ENCODE data around the gene TMEM91. TPM values are rescaled to one million over a fixed set of nuclear protein-coding genes. Genes with fewer than 3 reads are reported as not detected.

The TMEM91 gene
- total RNA-seq, 1 donor from 2014 or later = 2.8 TPM

- H3K9me3 ChIP-seq (replicated peaks) = no peaks in the 10 kb centered on the region
- no peak overlapping the region for H3K27ac ChIP-seq (replicated peaks)
- H3K4me1 ChIP-seq = peaks cover 27% of the 10 kb centered on the region
- no peaks in the 10 kb centered on the region for H3K36me3 ChIP-seq
- DNase-seq = no peak
- intact Hi-C loops (cut with micrococcal nuclease) = no loop called here
- no peak for TF ChIP-seq CTCF (IDR thresholded peaks at IDR 0.05; ENCODE audit: borderline replicate concordance)
- H3K4me3 ChIP-seq = no peak overlapping the region
- no peaks in the 10 kb centered on the region for H3K27me3 ChIP-seq (ENCODE audit: low read depth)
Observed at GRCh38 chr19:41359741-41360140, 16.6 kb upstream of the TMEM91 start.

- DNase-seq = no peak
- no peaks in the 10 kb centered on the region for H3K27me3 ChIP-seq (ENCODE audit: low read depth)
- no peak overlapping the region for H3K4me3 ChIP-seq
- TF ChIP-seq CTCF (IDR thresholded peaks at IDR 0.05; ENCODE audit: borderline replicate concordance) = no peak
- H3K27ac ChIP-seq (replicated peaks) = no peak overlapping the region
- no peaks in the 10 kb centered on the region for H3K9me3 ChIP-seq (replicated peaks)
- intact Hi-C loops (cut with micrococcal nuclease) = no loop called here
- H3K4me1 ChIP-seq = peaks cover 13% of the 10 kb centered on the region
- H3K36me3 ChIP-seq = no peaks in the 10 kb centered on the region
Observed at GRCh38 chr19:41362143-41362847, 14.0 kb upstream of the TMEM91 start.

GRCh38 chr19:41363371-41363752 is 13.0 kb upstream of the TMEM91 start:
- Histone ChIP-seq H3K4me3 (peak overlapping the region; percentile 76), H3K27me3 (ENCODE audit: low read depth) (no peaks in the 10 kb centered on the region), H3K36me3 (no peaks in the 10 kb centered on the region), H3K4me1 (peaks cover 13% of the 10 kb centered on the region), H3K27ac (replicated peaks) (peak overlapping the region; percentile 97), H3K9me3 (replicated peaks) (no peaks in the 10 kb centered on the region)
- intact Hi-C loops (cut with micrococcal nuclease) = no loop called here
- no peak for TF ChIP-seq CTCF (IDR thresholded peaks at IDR 0.05; ENCODE audit: borderline replicate concordance)
- DNase-seq = no peak

GRCh38 chr19:41363753-41364523 is 12.4 kb upstream of the TMEM91 start, which contains the start of gene B9D2:
B9D2 (minus strand) TSS chr19:41364149; CDS start chr19:41363519, 630 bp downstream.
- peaks cover 13% of the 10 kb centered on the region for H3K4me1 ChIP-seq

More at GRCh38 chr19:41363753-41364523, 12.4 kb upstream of the TMEM91 start, which contains the start of gene B9D2:
- no peak for TF ChIP-seq CTCF (IDR thresholded peaks at IDR 0.05; ENCODE audit: borderline replicate concordance)
- H3K36me3 ChIP-seq = no peaks in the 10 kb centered on the region
- peak within 1 kb of the TSS; percentile 97 for H3K27ac ChIP-seq (replicated peaks)
- peak; percentile 98 for DNase-seq
- H3K4me3 ChIP-seq = peak within 1 kb of the TSS; percentile 76
- H3K9me3 ChIP-seq (replicated peaks) = no peaks in the 10 kb centered on the region
- H3K27me3 ChIP-seq (ENCODE audit: low read depth) = no peaks in the 10 kb centered on the region
- intact Hi-C loops (cut with micrococcal nuclease) = no loop called here

All from left ventricle myocardium inferior (tissue), 1 donor.